DOHH2 (cell line): Measurements from ENCODE around the gene GTPBP4.

Source experiments
- EZH2phosphoT487 ChIP-seq: fragments of 200-600 bp; sonication (generic); IDR thresholded peaks from 2 replicates; pipeline ENCODE4 v1.6.1; 2017; ENCODE audit warnings: borderline replicate concordance, mild to moderate bottlenecking, antibody characterized with exemption, low read length, moderate library complexity, mixed read lengths
- TF ChIP-seq, protein P1 (sequence below): fragments of 200-600 bp; sonication (generic); IDR thresholded peaks from one replicate; pipeline ENCODE4 v1.5.1; 2014; ENCODE audit warnings: antibody characterized with exemption, mild to moderate bottlenecking, low read depth, low read length; ENCODE audit not compliant: poor library complexity, severe bottlenecking

DNA sequence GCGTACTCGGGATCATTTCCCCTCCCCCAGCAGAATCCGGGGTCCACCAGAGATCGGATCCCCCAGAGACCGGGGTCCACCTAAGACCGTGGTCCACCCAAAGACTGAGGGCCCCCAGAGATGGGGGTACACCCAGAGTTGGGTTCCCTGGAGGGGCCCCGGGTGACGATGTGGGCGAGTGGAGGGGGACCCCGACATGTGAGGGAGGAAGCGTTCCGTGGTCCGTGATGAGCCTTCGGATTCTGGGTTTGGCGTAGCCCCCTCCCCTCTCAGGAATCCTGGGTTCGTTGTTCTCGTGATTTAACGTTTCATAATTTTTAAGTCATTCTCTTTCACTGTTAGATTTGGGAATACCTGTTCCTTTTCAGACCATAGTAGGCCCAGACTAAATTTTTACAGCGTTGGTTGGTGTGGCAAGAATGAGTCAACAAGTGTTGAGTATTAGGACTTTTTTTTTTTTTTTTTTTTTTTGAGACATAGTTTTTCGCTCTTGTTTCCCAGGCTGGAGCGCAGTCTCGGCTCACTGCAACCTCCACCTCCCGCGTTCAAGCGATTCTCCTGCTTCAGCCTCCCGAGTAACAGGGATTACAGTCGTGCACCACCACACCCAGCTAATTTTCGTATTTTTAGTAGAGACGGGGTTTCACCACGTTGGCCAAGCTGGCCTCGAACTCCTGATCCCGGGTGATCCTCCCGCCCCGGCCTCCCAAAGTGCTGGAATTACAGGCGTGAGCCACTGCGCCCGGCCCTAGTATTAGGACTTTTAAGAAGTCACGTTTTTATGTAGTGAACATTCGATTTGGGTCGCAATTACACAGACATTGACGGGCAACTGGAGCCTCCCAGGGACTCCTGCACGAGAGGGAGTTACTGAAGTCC, 672 bp downstream of the GTPBP4 start:
- TF ChIP-seq, protein P1, sequence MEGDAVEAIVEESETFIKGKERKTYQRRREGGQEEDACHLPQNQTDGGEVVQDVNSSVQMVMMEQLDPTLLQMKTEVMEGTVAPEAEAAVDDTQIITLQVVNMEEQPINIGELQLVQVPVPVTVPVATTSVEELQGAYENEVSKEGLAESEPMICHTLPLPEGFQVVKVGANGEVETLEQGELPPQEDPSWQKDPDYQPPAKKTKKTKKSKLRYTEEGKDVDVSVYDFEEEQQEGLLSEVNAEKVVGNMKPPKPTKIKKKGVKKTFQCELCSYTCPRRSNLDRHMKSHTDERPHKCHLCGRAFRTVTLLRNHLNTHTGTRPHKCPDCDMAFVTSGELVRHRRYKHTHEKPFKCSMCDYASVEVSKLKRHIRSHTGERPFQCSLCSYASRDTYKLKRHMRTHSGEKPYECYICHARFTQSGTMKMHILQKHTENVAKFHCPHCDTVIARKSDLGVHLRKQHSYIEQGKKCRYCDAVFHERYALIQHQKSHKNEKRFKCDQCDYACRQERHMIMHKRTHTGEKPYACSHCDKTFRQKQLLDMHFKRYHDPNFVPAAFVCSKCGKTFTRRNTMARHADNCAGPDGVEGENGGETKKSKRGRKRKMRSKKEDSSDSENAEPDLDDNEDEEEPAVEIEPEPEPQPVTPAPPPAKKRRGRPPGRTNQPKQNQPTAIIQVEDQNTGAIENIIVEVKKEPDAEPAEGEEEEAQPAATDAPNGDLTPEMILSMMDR, result no peak
- TF ChIP-seq EZH2phosphoT487, result no peak
